Measurements from ENCODE around the gene UPK1A.

DNA sequence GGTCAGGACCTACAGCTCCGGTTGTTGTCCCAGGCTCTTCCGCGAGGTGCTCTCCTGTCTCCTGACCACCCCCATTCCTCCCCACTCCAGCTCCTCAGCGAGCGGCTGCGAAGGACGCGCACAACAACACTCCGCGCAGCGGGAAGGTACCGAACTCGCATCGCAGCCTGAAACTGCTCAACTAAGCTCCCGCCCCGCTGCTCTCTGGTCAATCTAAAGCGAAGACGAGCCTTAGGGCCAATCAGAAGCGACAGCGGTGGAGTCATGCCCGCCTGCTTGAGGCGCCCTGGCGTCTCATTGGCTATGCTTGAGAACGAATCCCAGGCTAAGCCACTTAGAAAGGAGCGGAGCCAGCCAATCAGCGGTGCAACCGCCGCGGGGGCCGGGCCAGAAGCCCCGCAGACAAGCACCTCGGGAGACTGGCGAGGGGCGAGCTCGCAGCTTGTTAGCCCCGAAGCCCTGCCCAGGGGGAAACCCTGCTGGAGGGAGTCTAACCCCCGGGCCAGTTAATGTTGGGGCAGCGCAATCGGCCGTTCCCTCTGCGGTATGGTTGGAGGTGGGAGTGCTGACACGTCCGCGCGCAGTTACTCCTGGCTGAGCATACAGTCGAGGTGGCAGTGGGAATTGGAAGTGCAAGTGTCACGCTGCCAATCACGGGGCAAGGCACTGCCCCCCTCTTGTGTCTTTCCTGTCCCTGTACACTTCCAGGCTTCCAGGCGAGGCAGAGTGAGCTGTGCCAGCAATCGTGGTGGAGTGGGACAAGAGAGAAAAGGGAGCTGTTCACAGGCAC, 36.1 kb downstream of the UPK1A start:
- TF ChIP-seq PAX5 (IDR thresholded peaks at IDR 0.05; ENCODE audit: borderline replicate concordance, low read depth, low read length) (no peak), POLR2A (IDR thresholded peaks at IDR 0.05; ENCODE audit: low read depth, low read length) (peak; percentile 93), CTCF (IDR thresholded peaks at IDR 0.05 in 2 of 3, conservative IDR thresholded peaks at IDR 0.05 in 1 of 3; ENCODE audit: control insufficient read depth in 2 of 3, extremely low read depth in 1 of 3, insufficient read depth in 1 of 3, low read depth in 3 of 3, low read length in 3 of 3) (no peak), REST (IDR thresholded peaks at IDR 0.05; ENCODE audit: low read depth, low read length) (no peak), SIN3A (IDR thresholded peaks at IDR 0.05; ENCODE audit: low read depth, low read length) (no peak)
